ENCODE measurements around the gene AP2S1.

- TF ChIP-seq POLR2A (IDR thresholded peaks at IDR 0.05; ENCODE audit: extremely low read depth, insufficient read length), result no peak
- no peak for TF ChIP-seq CTCF (IDR thresholded peaks at IDR 0.05; ENCODE audit: low read depth, low read length)
- TF ChIP-seq MAX (IDR thresholded peaks at IDR 0.05; ENCODE audit: low read depth, low read length), result no peak
- no peak for TF ChIP-seq MYC (IDR thresholded peaks at IDR 0.05; ENCODE audit: low read depth, low read length)
These were observed 48.1 kb upstream of the AP2S1 start for GRCh38 chr19:46898731-46899130.

All from NB4 (cell line).